ENCODE measurements around the gene CPXM2. TPM values are rescaled to one million over a fixed set of nuclear protein-coding genes. Genes with fewer than 3 reads are reported as not detected.

CPXM2 gene
- polyA plus RNA-seq, 3 donors from 2014 or later: not detected

DNA sequence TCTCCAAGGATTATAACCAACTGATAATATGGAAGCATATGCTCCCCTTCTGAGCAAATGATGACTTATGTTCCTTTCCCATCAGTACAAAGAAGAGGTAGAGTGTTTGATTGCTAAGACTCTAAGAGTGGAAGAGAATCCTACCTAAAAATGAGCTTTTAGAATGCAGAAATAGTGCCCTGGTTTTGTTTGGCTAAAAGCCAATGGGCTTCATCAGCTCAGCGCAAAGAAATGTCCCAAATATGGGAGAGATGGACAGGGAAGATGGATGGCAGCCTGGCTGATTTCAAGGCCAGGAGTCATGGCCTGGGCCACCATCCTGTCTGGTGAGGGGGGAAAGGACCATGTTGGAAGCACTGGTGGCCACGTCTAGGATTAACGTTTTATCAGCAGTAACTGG lies 165.2 kb downstream of the CPXM2 start:
- Mint-ChIP-seq H3K4me3 (no peak overlapping the region), H3K36me3 (no peaks in the 10 kb centered on the region), H3K27me3 (ENCODE audit: low read depth in 3 of 3) (peaks cover 1 to 2% (median 2%) of the 10 kb centered on the region in 3 donors), H3K27ac (no peak overlapping the region), H3K9me3 (peaks cover 0 to 5% (median 0%) of the 10 kb centered on the region in 6 donors), H3K4me1 (no peaks in the 10 kb centered on the region)
- DNase-seq: no peak

GRCh38 chr10:123724747-123725146 lies 166.9 kb downstream of the CPXM2 start:
- H3K9me3 Mint-ChIP-seq: peaks cover 0 to 1% (median 0%) of the 10 kb centered on the region in 6 donors
- H3K36me3 Mint-ChIP-seq: no peaks in the 10 kb centered on the region
- H3K4me3 Mint-ChIP-seq: no peak overlapping the region
- no peak for DNase-seq
- H3K4me1 Mint-ChIP-seq: no peaks in the 10 kb centered on the region
- H3K27me3 Mint-ChIP-seq (ENCODE audit: low read depth in 3 of 3): peaks cover 1 to 4% (median 2%) of the 10 kb centered on the region in 3 donors
- H3K27ac Mint-ChIP-seq: no peak overlapping the region

DNA sequence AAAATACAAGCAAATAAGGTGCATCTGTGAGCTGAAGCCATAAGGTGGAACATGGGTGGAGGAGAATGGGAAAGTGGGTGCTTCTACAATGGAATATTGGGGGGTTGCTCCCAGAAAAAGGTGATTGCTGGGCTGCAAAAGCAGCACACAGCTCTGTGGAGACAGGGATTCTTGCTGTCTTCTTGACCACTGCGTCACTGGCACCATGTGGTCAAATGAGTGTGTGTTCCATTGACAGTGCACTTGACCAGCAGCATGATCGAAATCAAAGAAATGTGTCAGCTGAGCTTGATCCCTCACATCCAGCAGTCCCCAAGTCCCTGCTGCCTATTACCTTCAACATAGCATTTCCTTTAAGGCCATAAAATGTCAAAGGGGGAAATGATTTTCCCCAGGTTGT lies 169.3 kb downstream of the CPXM2 start:
- peaks cover 1 to 2% (median 2%) of the 10 kb centered on the region in 3 donors for H3K27me3 Mint-ChIP-seq (ENCODE audit: low read depth in 3 of 3)
- DNase-seq: no peak
- peaks cover 0 to 1% (median 0%) of the 10 kb centered on the region in 6 donors for H3K9me3 Mint-ChIP-seq
- H3K36me3 Mint-ChIP-seq: no peaks in the 10 kb centered on the region
- H3K4me1 Mint-ChIP-seq: no peaks in the 10 kb centered on the region
- H3K27ac Mint-ChIP-seq: no peak overlapping the region
- no peak overlapping the region for H3K4me3 Mint-ChIP-seq

GRCh38 chr10:123721441-123722049 lies 170.1 kb downstream of the CPXM2 start:
- no peak overlapping the region for H3K27ac Mint-ChIP-seq
- no peak overlapping the region for H3K4me3 Mint-ChIP-seq
- no peaks in the 10 kb centered on the region for H3K4me1 Mint-ChIP-seq
- H3K27me3 Mint-ChIP-seq (ENCODE audit: low read depth in 3 of 3): peaks cover 1 to 2% (median 2%) of the 10 kb centered on the region in 3 donors
- no peak for DNase-seq
- no peaks in the 10 kb centered on the region for H3K36me3 Mint-ChIP-seq
- peaks cover 0 to 2% (median 0%) of the 10 kb centered on the region in 6 donors for H3K9me3 Mint-ChIP-seq

- peaks cover 0 to 3% (median 0%) of the 10 kb centered on the region in 6 donors for H3K9me3 Mint-ChIP-seq
- no peaks in the 10 kb centered on the region for H3K36me3 Mint-ChIP-seq
- no peaks in the 10 kb centered on the region for H3K4me1 Mint-ChIP-seq
- no peak overlapping the region for H3K4me3 Mint-ChIP-seq
- H3K27ac Mint-ChIP-seq: no peak overlapping the region
- peaks cover 0 to 3% (median 2%) of the 10 kb centered on the region in 3 donors for H3K27me3 Mint-ChIP-seq (ENCODE audit: low read depth in 3 of 3)
- DNase-seq: no peak
Measured at GRCh38 chr10:123720536-123720935, 171.1 kb downstream of the CPXM2 start.

DNA sequence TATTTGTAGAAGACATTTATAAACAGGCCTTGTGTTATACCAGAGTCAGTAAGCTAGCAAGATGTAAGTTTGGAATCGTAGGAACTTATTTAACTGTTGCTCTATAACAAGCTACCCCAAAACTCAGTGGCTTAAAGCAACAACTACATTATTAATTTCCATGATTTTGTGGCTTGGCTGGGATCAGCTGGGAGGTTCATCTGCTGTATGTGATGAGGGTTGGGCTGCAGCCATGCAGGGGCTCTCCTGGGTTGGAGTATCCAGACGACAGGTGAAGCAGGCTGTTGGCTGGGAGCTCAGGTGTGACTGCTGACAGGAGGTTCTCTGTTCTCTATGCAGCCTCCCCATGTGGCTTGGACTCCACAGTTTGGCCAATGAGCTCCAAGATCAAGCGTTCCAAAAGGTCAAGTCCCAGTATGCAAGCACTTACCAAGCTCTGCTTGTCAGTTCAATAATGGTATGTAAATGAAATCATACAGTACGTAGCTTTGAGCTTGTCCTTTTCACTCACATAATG lies 173.0 kb downstream of the CPXM2 start:
- H3K4me1 Mint-ChIP-seq: no peaks in the 10 kb centered on the region
- peaks cover 0 to 3% (median 0%) of the 10 kb centered on the region in 6 donors for H3K9me3 Mint-ChIP-seq
- H3K36me3 Mint-ChIP-seq: no peaks in the 10 kb centered on the region
- H3K4me3 Mint-ChIP-seq: no peak overlapping the region
- no peak overlapping the region for H3K27ac Mint-ChIP-seq
- DNase-seq: no peak
- H3K27me3 Mint-ChIP-seq (ENCODE audit: low read depth in 3 of 3): peaks cover 0 to 2% (median 2%) of the 10 kb centered on the region in 3 donors

DNA sequence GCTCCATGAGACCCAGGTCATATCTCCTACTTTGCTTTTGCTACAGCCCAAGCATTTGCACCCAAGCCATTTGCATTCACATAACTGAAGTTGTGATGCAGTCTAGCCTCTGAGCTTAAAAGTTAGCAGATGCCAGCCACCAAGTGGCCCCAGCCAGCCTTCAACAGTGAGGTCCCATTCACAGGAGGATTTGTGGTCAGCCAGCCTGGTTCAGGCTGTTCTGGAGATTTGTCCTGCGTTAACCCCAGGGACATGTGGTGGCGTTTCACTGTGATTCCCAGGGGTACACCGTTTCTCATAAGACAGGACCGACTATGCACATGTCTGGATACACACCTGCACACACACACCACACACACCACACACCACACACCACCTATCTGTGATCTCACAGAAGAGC lies 174.3 kb downstream of the CPXM2 start:
- peaks cover 0 to 2% (median 1%) of the 10 kb centered on the region in 3 donors for H3K27me3 Mint-ChIP-seq (ENCODE audit: low read depth in 3 of 3)
- H3K27ac Mint-ChIP-seq: no peak overlapping the region
- H3K4me1 Mint-ChIP-seq: no peaks in the 10 kb centered on the region
- H3K9me3 Mint-ChIP-seq: peaks cover 0 to 3% (median 0%) of the 10 kb centered on the region in 6 donors
- H3K36me3 Mint-ChIP-seq: no peaks in the 10 kb centered on the region
- no peak for DNase-seq
- no peak overlapping the region for H3K4me3 Mint-ChIP-seq

- Mint-ChIP-seq H3K4me1 (no peaks in the 10 kb centered on the region), H3K4me3 (no peak overlapping the region), H3K27ac (no peak overlapping the region), H3K9me3 (peaks cover 0 to 2% (median 0%) of the 10 kb centered on the region in 6 donors), H3K36me3 (no peaks in the 10 kb centered on the region), H3K27me3 (ENCODE audit: low read depth in 3 of 3) (peaks cover 0 to 3% (median 0%) of the 10 kb centered on the region in 3 donors)
- DNase-seq: no peak
Measured at GRCh38 chr10:123715546-123715945, 176.1 kb downstream of the CPXM2 start.

- no peaks in the 10 kb centered on the region for H3K4me1 Mint-ChIP-seq
- H3K4me3 Mint-ChIP-seq: no peak overlapping the region
- no peaks in the 10 kb centered on the region for H3K36me3 Mint-ChIP-seq
- H3K27ac Mint-ChIP-seq: no peak overlapping the region
- H3K27me3 Mint-ChIP-seq (ENCODE audit: low read depth in 3 of 3): peaks cover 1 to 8% (median 2%) of the 10 kb centered on the region in 3 donors
- no peak for DNase-seq
- H3K9me3 Mint-ChIP-seq: no peaks in the 10 kb centered on the region
Measured at GRCh38 chr10:123706236-123706635, 185.4 kb downstream of the CPXM2 start.

DNA sequence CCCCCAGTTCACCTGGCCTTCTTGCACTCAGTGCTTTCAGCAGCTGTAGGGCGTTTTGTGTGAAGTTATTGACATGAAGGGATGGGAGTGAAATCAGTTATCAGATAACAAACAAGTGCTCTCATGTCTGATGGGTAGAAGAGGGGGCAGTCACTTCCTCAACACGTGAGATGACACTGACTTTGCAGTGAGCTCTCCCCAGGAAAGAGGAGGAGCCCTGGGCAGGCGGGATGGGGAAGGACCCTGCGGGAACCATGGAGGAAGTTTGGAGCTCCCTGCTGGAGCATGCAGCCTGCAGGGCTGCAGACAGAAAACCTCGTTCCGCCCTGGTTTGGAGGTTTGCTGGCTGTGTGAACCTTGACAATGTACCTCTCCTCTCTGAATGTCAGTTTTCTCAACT lies 186.8 kb downstream of the CPXM2 start:
- DNase-seq: no peak
- peaks cover 1 to 6% (median 2%) of the 10 kb centered on the region in 3 donors for H3K27me3 Mint-ChIP-seq (ENCODE audit: low read depth in 3 of 3)
- no peak overlapping the region for H3K27ac Mint-ChIP-seq
- H3K4me1 Mint-ChIP-seq: no peaks in the 10 kb centered on the region
- H3K9me3 Mint-ChIP-seq: no peaks in the 10 kb centered on the region
- no peaks in the 10 kb centered on the region for H3K36me3 Mint-ChIP-seq
- no peak overlapping the region for H3K4me3 Mint-ChIP-seq

GRCh38 chr10:123704076-123704475 lies 187.5 kb downstream of the CPXM2 start:
- no peaks in the 10 kb centered on the region for H3K9me3 Mint-ChIP-seq
- no peak overlapping the region for H3K4me3 Mint-ChIP-seq
- H3K36me3 Mint-ChIP-seq: no peaks in the 10 kb centered on the region
- H3K27me3 Mint-ChIP-seq (ENCODE audit: low read depth in 3 of 3): peaks cover 0 to 4% (median 2%) of the 10 kb centered on the region in 3 donors
- no peak for DNase-seq
- no peaks in the 10 kb centered on the region for H3K4me1 Mint-ChIP-seq
- H3K27ac Mint-ChIP-seq: no peak overlapping the region

- Mint-ChIP-seq H3K36me3 (no peaks in the 10 kb centered on the region), H3K9me3 (no peaks in the 10 kb centered on the region), H3K4me3 (no peak overlapping the region), H3K4me1 (no peaks in the 10 kb centered on the region), H3K27ac (no peak overlapping the region), H3K27me3 (ENCODE audit: low read depth in 3 of 3) (peaks cover 0 to 2% (median 0%) of the 10 kb centered on the region in 3 donors)
- no peak for DNase-seq
Measured at GRCh38 chr10:123703195-123703790, 188.3 kb downstream of the CPXM2 start.
